A549 (cell line): ENCODE measurements around the gene NPLOC4. TPM values are rescaled to one million over a fixed set of nuclear protein-coding genes. Genes with fewer than 3 reads are reported as not detected.

Source experiments
- ATAC-seq, 2 experiments: fragments of 200-7000 bp in 1 of 2; fragments of >200 bp in 1 of 2; cut with Nextera tagmentation in 1 of 2; cut with Tn5 transposase in 1 of 2; 3 replicates each; pipeline versions ENCODE4 v1.8.0 to v1.9.1; 2018 to 2020; ENCODE audit warnings: mild to moderate bottlenecking in 1 of 2, moderate library complexity in 1 of 2
- CTCF ChIA-PET: fragments of 300-600 bp; sonication (Branson Sonifier 250); formaldehyde crosslinking; extraction: SDS; loops from one replicate; lab custom pipeline; 2021; ENCODE audit warnings: antibody characterized with exemption, inconsistent platforms; lab: Yijun Ruan, JAX
- POLR2A ChIA-PET: fragments of 350-600 bp; formaldehyde crosslinking; extraction: SDS; loops from one replicate; lab custom pipeline; 2021; ENCODE audit warnings: antibody characterized with exemption, inconsistent platforms; lab: Yijun Ruan, JAX
- DNase-seq, 2 experiments: peaks; one replicate each; pipeline versions ENCODE4 v3.0.0 to v3.0.0-alpha.2; 2011 to 2016; ENCODE audit warnings: low read depth in 1 of 2, low spot score in 1 of 2
- FAIRE-seq: peaks from 2 replicates; lab custom pipeline; 2011; peaks lifted over from hg19 to GRCh38; lab: Jason Lieb, UNC
- H3K27ac ChIP-seq, 2 experiments: fragments of >200 bp; sonication (Bioruptor Twin); formaldehyde crosslinking; 3 replicates each; pipeline ENCODE4 v1.5.1; 2016 to 2017
- H3K4me1 ChIP-seq: fragments of >200 bp; sonication (Bioruptor Twin); formaldehyde crosslinking; 3 replicates; pipeline ENCODE4 v1.6.1; 2016
- H3K4me2 ChIP-seq: fragments of >200 bp; sonication (Bioruptor Twin); formaldehyde crosslinking; 3 replicates; pipeline ENCODE4 v1.6.1; 2016
- H3K4me3 ChIP-seq: fragments of >200 bp; sonication (Bioruptor Twin); formaldehyde crosslinking; 3 replicates; pipeline ENCODE4 v1.5.1; 2016
- H3K9me3 ChIP-seq: fragments of >200 bp; sonication (Bioruptor Twin); formaldehyde crosslinking; 3 replicates; pipeline ENCODE4 v1.6.1; 2016
- CEBPB ChIP-seq, 2 experiments: fragments of >200 bp in 1 of 2; sonication (Bioruptor Twin) in 1 of 2; formaldehyde crosslinking in 1 of 2; IDR thresholded peaks; 2 replicates each; pipeline ENCODE4 v1.6.1; 2012 to 2016
- E2F6 ChIP-seq: IDR thresholded peaks from 2 replicates; pipeline ENCODE4 v1.6.1; 2012; ENCODE audit warnings: low read depth, borderline replicate concordance
- EHMT2 ChIP-seq: fragments of 200-600 bp; sonication (generic); IDR thresholded peaks from 2 replicates; pipeline ENCODE4 v1.6.1; 2016; ENCODE audit warnings: antibody characterized with exemption, low read depth, mild to moderate bottlenecking, moderate library complexity
- EP300 ChIP-seq, 2 experiments: fragments of >200 bp; sonication (Bioruptor Twin); formaldehyde crosslinking; IDR thresholded peaks; 2 replicates in 1 of 2; 3 replicates in 1 of 2; pipeline ENCODE4 v1.6.1; 2016 to 2017
- ESRRA ChIP-seq: fragments of 150-350 bp; IDR thresholded peaks from 2 replicates; pipeline ENCODE4 v1.6.1; 2014; ENCODE audit warnings: mild to moderate bottlenecking, low read length, borderline replicate concordance
- FOSB ChIP-seq: fragments of 250-450 bp; sonication (Bioruptor Pico); IDR thresholded peaks from 2 replicates; pipeline ENCODE4 v1.5.0; 2020; ENCODE audit warnings: mild to moderate bottlenecking, moderate library complexity
- FOXS1 ChIP-seq: fragments of 250-450 bp; sonication (Bioruptor Pico); IDR thresholded peaks from 2 replicates; pipeline ENCODE4 v1.5.0; 2020; ENCODE audit warnings: mild to moderate bottlenecking, moderate library complexity
- GATA3 ChIP-seq: IDR thresholded peaks from 2 replicates; pipeline ENCODE4 v1.6.1; 2012; ENCODE audit warnings: borderline replicate concordance
- HDAC2 ChIP-seq: fragments of 200-600 bp; sonication (generic); IDR thresholded peaks from 2 replicates; pipeline ENCODE4 v1.6.1; 2016
- HEYL ChIP-seq: fragments of 250-450 bp; sonication (Bioruptor Pico); IDR thresholded peaks from 2 replicates; pipeline ENCODE4 v1.8.0; 2021; ENCODE audit warnings: mild to moderate bottlenecking, moderate library complexity
- HOXB13 ChIP-seq: fragments of 250-450 bp; sonication (Bioruptor Pico); IDR thresholded peaks from 2 replicates; pipeline ENCODE4 v1.5.0; 2020; ENCODE audit warnings: low read depth, mild to moderate bottlenecking, moderate library complexity
- KDM1A ChIP-seq: fragments of 200-600 bp; sonication (generic); IDR thresholded peaks from 2 replicates; pipeline ENCODE4 v1.6.1; 2016; ENCODE audit warnings: low read depth, mild to moderate bottlenecking
- MAFK ChIP-seq: fragments of 450-650 bp; IDR thresholded peaks from 2 replicates; pipeline ENCODE4 v1.6.1; 2014; ENCODE audit not compliant: partially characterized antibody
- MAZ ChIP-seq: fragments of 150-350 bp; IDR thresholded peaks from 2 replicates; pipeline ENCODE4 v1.6.1; 2014; ENCODE audit warnings: antibody characterized with exemption, low read depth, low read length, borderline replicate concordance
- NPAS2 ChIP-seq: fragments of 250-450 bp; sonication (Bioruptor Pico); IDR thresholded peaks from 2 replicates; pipeline ENCODE4 v1.8.0; 2022; ENCODE audit warnings: mild to moderate bottlenecking, moderate library complexity, borderline replicate concordance
- PBX3 ChIP-seq: IDR thresholded peaks from 2 replicates; pipeline ENCODE4 v1.6.1; 2012
- PHF8 ChIP-seq: fragments of 200-600 bp; sonication (generic); IDR thresholded peaks from 2 replicates; pipeline ENCODE4 v1.6.1; 2016; ENCODE audit warnings: low read depth, mild to moderate bottlenecking, antibody characterized with exemption, moderate library complexity, borderline replicate concordance
- POLR2A ChIP-seq: IDR thresholded peaks from 2 replicates; pipeline ENCODE4 v1.6.1; 2012; ENCODE audit warnings: mild to moderate bottlenecking, low read length
- REST ChIP-seq: fragments of 200-600 bp; sonication (generic); IDR thresholded peaks from 2 replicates; pipeline ENCODE4 v1.6.1; 2016; ENCODE audit warnings: antibody characterized with exemption, mild to moderate bottlenecking, moderate library complexity
- RFX5 ChIP-seq: fragments of 450-650 bp; IDR thresholded peaks from 2 replicates; pipeline ENCODE4 v1.7.1; 2014; ENCODE audit warnings: antibody characterized with exemption, mild to moderate bottlenecking, moderate library complexity
- RNF2 ChIP-seq: fragments of 200-600 bp; sonication (generic); IDR thresholded peaks from 2 replicates; pipeline ENCODE4 v1.6.1; 2016; ENCODE audit warnings: low read depth, mild to moderate bottlenecking, antibody characterized with exemption, moderate library complexity, borderline replicate concordance
- SREBF2 ChIP-seq: fragments of 450-650 bp; IDR thresholded peaks from 2 replicates; pipeline ENCODE4 v1.6.1; 2014; ENCODE audit warnings: mild to moderate bottlenecking, moderate library complexity
- USF2 ChIP-seq: fragments of 450-650 bp; IDR thresholded peaks from 2 replicates; pipeline ENCODE4 v1.6.1; 2014; ENCODE audit warnings: antibody characterized with exemption
- ZNF302 ChIP-seq: fragments of 250-450 bp; sonication (Bioruptor Pico); IDR thresholded peaks from 2 replicates; pipeline ENCODE4 v1.9.0; 2021; ENCODE audit warnings: inconsistent platforms, mild to moderate bottlenecking, moderate library complexity
- ZSCAN20 ChIP-seq: fragments of 250-450 bp; sonication (Bioruptor Pico); IDR thresholded peaks from 2 replicates; pipeline ENCODE4 v1.8.0; 2022; ENCODE audit warnings: mild to moderate bottlenecking, moderate library complexity
- WGBS: methylation state at CpG from one replicate; pipeline ENCODE4 v1.1.6; 2017; ENCODE audit errors: missing lambda C conversion rate; 5-methylcytosine and 5-hydroxymethylcytosine counted together
- polyA plus RNA-seq, 4 experiments: library from polyadenylated mRNA; depleted of rRNA in 3 of 4; stranded (reverse); fragments of >200 nt; fragmentation: RNase III in 1 of 4; extraction: RNeasy Plus Mini Kit Qiagen cat#74134 plus additional on column Dnase treatment in 1 of 4; gene quantifications; 2 replicates in 3 of 4; 3 replicates in 1 of 4; pipeline ENCODE4 v1.2.3, GENCODE V29; 2011 to 2017
- TF ChIP-seq, protein P1 (sequence below): fragments of 250-450 bp; sonication (Bioruptor Pico); IDR thresholded peaks from 2 replicates; pipeline ENCODE4 v1.5.0; 2020; ENCODE audit warnings: low read depth, mild to moderate bottlenecking, moderate library complexity
- TF ChIP-seq, protein P2 (sequence below): IDR thresholded peaks from 2 replicates; pipeline ENCODE4 v1.6.1; 2012
- TF ChIP-seq, protein P3 (sequence below): fragments of >200 bp; sonication (Bioruptor Twin); formaldehyde crosslinking; IDR thresholded peaks from 3 replicates; pipeline ENCODE4 v1.6.1; 2016

NPLOC4 gene
- polyA plus RNA-seq, 2 of the 4 experiments (the other 2 are of a cell fraction): 98.5 to 101 TPM

GRCh38 chr17:81684442-81684911, 47.6 kb upstream of the NPLOC4 start (continued):
- TF ChIP-seq, protein P1, sequence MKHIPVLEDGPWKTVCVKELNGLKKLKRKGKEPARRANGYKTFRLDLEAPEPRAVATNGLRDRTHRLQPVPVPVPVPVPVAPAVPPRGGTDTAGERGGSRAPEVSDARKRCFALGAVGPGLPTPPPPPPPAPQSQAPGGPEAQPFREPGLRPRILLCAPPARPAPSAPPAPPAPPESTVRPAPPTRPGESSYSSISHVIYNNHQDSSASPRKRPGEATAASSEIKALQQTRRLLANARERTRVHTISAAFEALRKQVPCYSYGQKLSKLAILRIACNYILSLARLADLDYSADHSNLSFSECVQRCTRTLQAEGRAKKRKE (CRISPR knock-in tag): peak; percentile 90
- TF ChIP-seq FOSB (no peak), E2F6 (peak; percentile 98), ZSCAN20 (CRISPR knock-in tag) (no peak), USF2 (peak; percentile 73)
- TF ChIP-seq, protein P2, sequence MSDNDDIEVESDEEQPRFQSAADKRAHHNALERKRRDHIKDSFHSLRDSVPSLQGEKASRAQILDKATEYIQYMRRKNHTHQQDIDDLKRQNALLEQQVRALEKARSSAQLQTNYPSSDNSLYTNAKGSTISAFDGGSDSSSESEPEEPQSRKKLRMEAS: peak; percentile 96

- no peaks in the 10 kb centered on the region for H3K9me3 ChIP-seq
- under 1% methylated on average over 83 of the region's 112 CpGs for WGBS
- peak within 1 kb of the TSS; percentile 96 for H3K4me2 ChIP-seq
- ATAC-seq: peak; percentile 90 to 96
- ChIA-PET POLR2A (interaction anchor here (0.8 to 3.8 kb wide), 15 partner anchors 8 to 339 kb away, joined by 3 to 42 read pairs (median 5); partner anchors contain the start of genes CCDC137, CENPX, MCRIP1 and MRPL12), CTCF (interaction anchor here (0.8 to 8.1 kb wide), 10 partner anchors 8 to 125 kb away, joined by 3 to 54 read pairs (median 7); partner anchors contain the start of gene MRPL12)
- peaks cover 25% of the 10 kb centered on the region for H3K4me1 ChIP-seq
- peak within 1 kb of the TSS; percentile 91 to 93 for H3K27ac ChIP-seq
- peak; percentile 100 for DNase-seq
- FAIRE-seq: peak; percentile 98
- peak within 1 kb of the TSS; percentile 86 for H3K4me3 ChIP-seq
- TF ChIP-seq EP300 (IDR thresholded peaks at IDR 0.05) (no peak), PBX3 (peak; percentile 81), HDAC2 (no peak), MAFK (peak; percentile 47), CEBPB (IDR thresholded peaks at IDR 0.05) (no peak), RFX5 (no peak), RNF2 (no peak), GATA3 (peak; percentile 2; the same call in 1 of the 2 replicates), KDM1A (no peak), HEYL (CRISPR knock-in tag) (no peak), FOXS1 (CRISPR knock-in tag) (no peak), REST (peak; percentile 31; the same call in 1 of the 2 replicates), POLR2A (peak; percentile 62), EHMT2 (no peak), ZNF302 (no peak), ESRRA (no peak), PHF8 (peak; percentile 88), MAZ (peak; percentile 89; the same call in 1 of the 2 replicates), NPAS2 (CRISPR knock-in tag) (no peak), SREBF2 (no peak), HOXB13 (CRISPR knock-in tag) (no peak)
- TF ChIP-seq, protein P3, sequence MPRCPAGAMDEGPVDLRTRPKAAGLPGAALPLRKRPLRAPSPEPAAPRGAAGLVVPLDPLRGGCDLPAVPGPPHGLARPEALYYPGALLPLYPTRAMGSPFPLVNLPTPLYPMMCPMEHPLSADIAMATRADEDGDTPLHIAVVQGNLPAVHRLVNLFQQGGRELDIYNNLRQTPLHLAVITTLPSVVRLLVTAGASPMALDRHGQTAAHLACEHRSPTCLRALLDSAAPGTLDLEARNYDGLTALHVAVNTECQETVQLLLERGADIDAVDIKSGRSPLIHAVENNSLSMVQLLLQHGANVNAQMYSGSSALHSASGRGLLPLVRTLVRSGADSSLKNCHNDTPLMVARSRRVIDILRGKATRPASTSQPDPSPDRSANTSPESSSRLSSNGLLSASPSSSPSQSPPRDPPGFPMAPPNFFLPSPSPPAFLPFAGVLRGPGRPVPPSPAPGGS: peak; percentile 63; the same call in 2 of the 3 replicates
- TF ChIP-seq, protein P1 (CRISPR knock-in tag): no peak
Observed at GRCh38 chr17:81683584-81684441, 46.9 kb upstream of the NPLOC4 start, which contains the start of the genes ARL16 and HGS. Gene ARL16, minus strand, starts transcription at chr17:81683797. Its CDS starts 44 bp downstream, at chr17:81683753. Gene HGS, plus strand, starts transcription at chr17:81684011. Its CDS starts 56 bp downstream, at chr17:81684067.
